CD4-positive, alpha-beta memory T cell (primary cell): Measurements from ENCODE around the gene SFXN5. TPM values are rescaled to one million over a fixed set of nuclear protein-coding genes. Genes with fewer than 3 reads are reported as not detected.
"Not testable (repeated sequence)": the region's sequence is repeated elsewhere in the genome, so short reads cannot be mapped to it uniquely, and the experiment has no call there.

Experiments used
- CTCF ChIA-PET: fragments of 350-600 bp; sonication (Branson Sonifier 250); formaldehyde crosslinking; loops from one replicate; lab custom pipeline; 2021; ENCODE audit warnings: inconsistent platforms; ENCODE audit not compliant: partially characterized antibody; lab: Charles Lee
- POLR2A ChIA-PET: fragments of 350-600 bp; sonication (Branson Sonifier 250); formaldehyde crosslinking; loops from one replicate; lab custom pipeline; 2021; ENCODE audit not compliant: partially characterized antibody; lab: Charles Lee
- DNase-seq, 5 donors: peaks; one replicate each; pipeline versions ENCODE4 v3.0.0 to v3.0.0-alpha.2; 2020 to 2022; ENCODE audit warnings: mixed read lengths in 1 of 5
- H3K27ac ChIP-seq: one replicate; pipeline ENCODE4 v1.7.0; 2013; ENCODE audit warnings: low read depth, low read length
- H3K27me3 ChIP-seq: 2 replicates; pipeline ENCODE4 v1.7.0; 2013; ENCODE audit warnings: mild to moderate bottlenecking, low read length, moderate library complexity; ENCODE audit not compliant: insufficient read depth
- H3K36me3 ChIP-seq: 2 replicates; pipeline ENCODE4 v1.7.0; 2013; ENCODE audit warnings: mild to moderate bottlenecking, low read length, moderate library complexity; ENCODE audit not compliant: insufficient read depth
- H3K4me1 ChIP-seq: 2 replicates; pipeline ENCODE4 v1.7.0; 2013; ENCODE audit warnings: mild to moderate bottlenecking, low read length, moderate library complexity; ENCODE audit not compliant: insufficient read depth
- H3K4me3 ChIP-seq, 2 donors: one replicate each; pipeline ENCODE4 v1.7.0; 2013; ENCODE audit warnings: low read length in 2 of 2, mild to moderate bottlenecking in 1 of 2
- H3K9me3 ChIP-seq, 2 donors: one replicate each; pipeline ENCODE4 v1.7.0; 2013; ENCODE audit warnings: low read length in 2 of 2, control low read depth in 1 of 2; ENCODE audit not compliant: control insufficient read depth in 1 of 2
- H3K27ac Mint-ChIP-seq, 7 donors: one replicate each; pipeline ENCODE4 v1.8.0; 2020 to 2021; ENCODE audit warnings: mixed read lengths in 7 of 7, mild to moderate bottlenecking in 6 of 7, inconsistent platforms in 3 of 7, moderate library complexity in 3 of 7
- H3K27me3 Mint-ChIP-seq, 2 donors: one replicate each; pipeline ENCODE4 v1.8.0; 2020 to 2021; ENCODE audit warnings: mixed read lengths in 2 of 2
- H3K36me3 Mint-ChIP-seq, 2 donors: one replicate each; pipeline ENCODE4 v1.8.0; 2020 to 2021; ENCODE audit warnings: mixed read lengths in 2 of 2, inconsistent platforms in 1 of 2, mild to moderate bottlenecking in 1 of 2
- H3K4me1 Mint-ChIP-seq, 4 donors: one replicate each; pipeline ENCODE4 v1.8.0; 2020 to 2021; ENCODE audit warnings: mixed read lengths in 4 of 4, mild to moderate bottlenecking in 1 of 4
- H3K4me3 Mint-ChIP-seq, 8 donors: one replicate each; pipeline ENCODE4 v1.8.0; 2020 to 2021; ENCODE audit warnings: mixed read lengths in 8 of 8, mild to moderate bottlenecking in 7 of 8, moderate library complexity in 6 of 8, inconsistent platforms in 3 of 8
- H3K9me3 Mint-ChIP-seq, 8 donors: one replicate each; pipeline ENCODE4 v1.8.0; 2020 to 2021; ENCODE audit warnings: mixed read lengths in 8 of 8, mild to moderate bottlenecking in 5 of 8, inconsistent platforms in 3 of 8, moderate library complexity in 1 of 8
- intact Hi-C: fragments of 100-400 bp; cut with micrococcal nuclease; formaldehyde crosslinking; loops from one replicate; pipeline ENCODE4 v1.15.1; 2023
- polyA plus RNA-seq, 2 donors: library from polyadenylated mRNA; unstranded; fragments of 300-500 nt; fragmentation: Illumina TruSeq; gene quantifications; one replicate each; pipeline ENCODE4 v1.2.3, GENCODE V29; 2021
- total RNA-seq, 2 experiments: library from RNA; stranded (reverse); gene quantifications; one replicate each; pipeline ENCODE4 v1.2.3, GENCODE V29; 2021

Gene SFXN5
- total and polyA plus RNA-seq, 4 experiments from 2014 or later, result 0.95 to 10.0 (median 4.1) TPM

- H3K36me3 Mint-ChIP-seq, result no peaks in the 10 kb centered on the region
- peaks cover 12 to 42% (median 25%) of the 10 kb centered on the region in 4 donors for H3K4me1 Mint-ChIP-seq
- Histone ChIP-seq H3K27me3 (no peaks in the 10 kb centered on the region), H3K36me3 (no peaks in the 10 kb centered on the region), H3K9me3 (no peaks in the 10 kb centered on the region), H3K4me1 (peaks cover 14% of the 10 kb centered on the region), H3K27ac (no peak overlapping the region), H3K4me3 (no peak overlapping the region)
- H3K9me3 Mint-ChIP-seq, result no peaks in the 10 kb centered on the region
- no peaks in the 10 kb centered on the region for H3K27me3 Mint-ChIP-seq
- H3K4me3 Mint-ChIP-seq, result peak overlapping the region in 2 of 8 donors; percentile 24 to 52
- intact Hi-C loops, result no loop called here
- DNase-seq, result no peak
- no peak overlapping the region for H3K27ac Mint-ChIP-seq
- CTCF ChIA-PET, result no interaction called here
- POLR2A ChIA-PET, result no interaction called here
These were observed 28.0 kb upstream of the SFXN5 start for GRCh38 chr2:73099486-73099885.

GRCh38 chr2:73095910-73096309 lies 24.4 kb upstream of the SFXN5 start:
- DNase-seq, result no peak
- CTCF ChIA-PET, result interaction anchor here (1.2 to 2.2 kb wide), 4 partner anchors 10 to 81 kb away, joined by 3 to 8 read pairs (median 8); no protein-coding TSS in a partner anchor
- no peak overlapping the region for H3K4me3 ChIP-seq
- Mint-ChIP-seq H3K4me1 (peaks cover 2 to 22% (median 14%) of the 10 kb centered on the region in 4 donors), H3K36me3 (no peaks in the 10 kb centered on the region), H3K9me3 (no peaks in the 10 kb centered on the region), H3K4me3 (no peak overlapping the region), H3K27me3 (no peaks in the 10 kb centered on the region), H3K27ac (no peak overlapping the region)
- no peaks in the 10 kb centered on the region for H3K9me3 ChIP-seq
- H3K27ac ChIP-seq, result no peak overlapping the region
- intact Hi-C loops, result no loop called here
- H3K27me3 ChIP-seq, result no peaks in the 10 kb centered on the region
- H3K36me3 ChIP-seq, result no peaks in the 10 kb centered on the region
- POLR2A ChIA-PET, result no interaction called here
- H3K4me1 ChIP-seq, result no peaks in the 10 kb centered on the region

GRCh38 chr2:73093601-73094218 lies 22.2 kb upstream of the SFXN5 start:
- H3K9me3 ChIP-seq, intact Hi-C loops, H3K36me3 ChIP-seq, H3K4me3 Mint-ChIP-seq, H3K9me3 Mint-ChIP-seq, DNase-seq, POLR2A ChIA-PET, H3K27me3 ChIP-seq, H3K4me3 ChIP-seq, H3K27ac ChIP-seq, H3K4me1 ChIP-seq, H3K27me3 Mint-ChIP-seq, H3K36me3 Mint-ChIP-seq: not testable (repeated sequence)
- CTCF ChIA-PET, result interaction anchor here (1.2 to 1.7 kb wide), 2 partner anchors 9 to 84 kb away, joined by 3 to 4 read pairs; no protein-coding TSS in a partner anchor
- H3K27ac Mint-ChIP-seq, result peak overlapping the region in 2 of 7 donors; percentile 18 to 68
- H3K4me1 Mint-ChIP-seq, result peaks cover 1 to 25% (median 15%) of the 10 kb centered on the region in 4 donors

DNA sequence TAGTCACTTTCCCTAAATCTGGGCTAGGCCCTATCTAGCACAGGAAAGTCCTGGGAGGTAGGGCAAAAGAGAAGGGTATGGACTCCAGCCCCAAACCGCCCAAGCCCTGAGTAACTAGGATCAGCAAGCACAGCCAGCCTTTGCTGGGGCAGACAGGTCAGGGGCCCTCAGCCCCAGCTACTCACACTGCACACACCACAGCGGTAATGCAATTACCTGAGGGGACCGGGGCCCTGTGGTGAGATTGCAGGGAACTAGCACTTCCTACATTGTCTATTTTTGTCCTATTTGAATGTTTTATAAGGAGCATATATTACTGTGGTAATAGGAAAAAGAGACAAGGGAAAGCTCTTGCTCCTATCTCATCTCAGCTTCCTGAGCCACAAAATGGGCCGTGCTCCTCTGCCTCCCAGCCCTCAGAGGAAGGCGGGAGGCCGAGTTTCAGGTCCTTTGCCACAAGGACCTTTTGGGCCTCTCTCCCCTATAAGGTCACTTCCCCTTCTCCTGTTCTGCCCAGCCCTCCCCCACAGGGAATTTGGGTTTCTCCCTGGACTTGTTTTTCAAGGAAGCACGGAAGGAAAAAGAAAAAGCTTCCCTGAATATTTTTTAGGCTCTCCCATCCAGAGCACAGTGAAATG lies 20.8 kb upstream of the SFXN5 start:
- no peaks in the 10 kb centered on the region for H3K36me3 ChIP-seq
- H3K27me3 Mint-ChIP-seq, result no peaks in the 10 kb centered on the region
- intact Hi-C loops, result no loop called here
- no peak overlapping the region for H3K4me3 ChIP-seq
- H3K27ac ChIP-seq, result no peak overlapping the region
- H3K4me1 Mint-ChIP-seq, result peaks cover 0 to 22% (median 10%) of the 10 kb centered on the region in 4 donors
- POLR2A ChIA-PET, result no interaction called here
- no peaks in the 10 kb centered on the region for H3K9me3 Mint-ChIP-seq
- H3K27ac Mint-ChIP-seq, result peak overlapping the region in 2 of 7 donors; percentile 20 to 27
- H3K27me3 ChIP-seq, result no peaks in the 10 kb centered on the region
- no peak for DNase-seq
- no peak overlapping the region for H3K4me3 Mint-ChIP-seq
- no peaks in the 10 kb centered on the region for H3K9me3 ChIP-seq
- peaks cover 0 to 3% of the 10 kb centered on the region in 2 donors for H3K36me3 Mint-ChIP-seq
- no peaks in the 10 kb centered on the region for H3K4me1 ChIP-seq
- CTCF ChIA-PET, result interaction anchor here (1.2 to 8.1 kb wide), 2 partner anchors 85 kb away, joined by 4 to 143 read pairs; no protein-coding TSS in a partner anchor

GRCh38 chr2:73091696-73092095 lies 20.2 kb upstream of the SFXN5 start:
- Mint-ChIP-seq H3K27ac (peak overlapping the region in 1 of 7 donors; percentile 27), H3K36me3 (peaks cover 0 to 6% of the 10 kb centered on the region in 2 donors), H3K4me1 (peaks cover 0 to 18% (median 8%) of the 10 kb centered on the region in 4 donors), H3K27me3 (no peaks in the 10 kb centered on the region), H3K9me3 (no peaks in the 10 kb centered on the region), H3K4me3 (no peak overlapping the region)
- Histone ChIP-seq H3K4me1 (no peaks in the 10 kb centered on the region), H3K36me3 (no peaks in the 10 kb centered on the region), H3K27ac (no peak overlapping the region), H3K4me3 (no peak overlapping the region), H3K27me3 (no peaks in the 10 kb centered on the region), H3K9me3 (no peaks in the 10 kb centered on the region)
- DNase-seq, result no peak
- POLR2A ChIA-PET, result no interaction called here
- CTCF ChIA-PET, result interaction anchor here (8.1 kb wide), 1 partner anchor 85 kb away, joined by 143 read pairs; no protein-coding TSS in a partner anchor
- intact Hi-C loops, result no loop called here

GRCh38 chr2:73091164-73091563 lies 19.7 kb upstream of the SFXN5 start:
- peaks cover 0 to 15% (median 4%) of the 10 kb centered on the region in 4 donors for H3K4me1 Mint-ChIP-seq
- H3K27me3 Mint-ChIP-seq, result no peaks in the 10 kb centered on the region
- ChIA-PET CTCF (interaction anchor here (8.1 kb wide), 1 partner anchor 86 kb away, joined by 143 read pairs; no protein-coding TSS in a partner anchor), POLR2A (no interaction called here)
- Histone ChIP-seq H3K36me3 (no peaks in the 10 kb centered on the region), H3K27me3 (no peaks in the 10 kb centered on the region), H3K9me3 (no peaks in the 10 kb centered on the region), H3K4me3 (no peak overlapping the region), H3K27ac (no peak overlapping the region), H3K4me1 (no peaks in the 10 kb centered on the region)
- no peaks in the 10 kb centered on the region for H3K9me3 Mint-ChIP-seq
- H3K4me3 Mint-ChIP-seq, result no peak overlapping the region
- no peak for DNase-seq
- peaks cover 0 to 6% of the 10 kb centered on the region in 2 donors for H3K36me3 Mint-ChIP-seq
- no peak overlapping the region for H3K27ac Mint-ChIP-seq
- intact Hi-C loops, result no loop called here

- H3K27me3 Mint-ChIP-seq, result no peaks in the 10 kb centered on the region
- H3K27me3 ChIP-seq, result no peaks in the 10 kb centered on the region
- H3K4me3 Mint-ChIP-seq, result no peak overlapping the region
- H3K4me3 ChIP-seq, result no peak overlapping the region
- intact Hi-C loops, result loop anchor here (5.0 kb wide), 1 partner anchor 97 kb away; no protein-coding TSS in a partner anchor
- H3K36me3 Mint-ChIP-seq, result peaks cover 0 to 6% of the 10 kb centered on the region in 2 donors
- H3K9me3 Mint-ChIP-seq, result no peaks in the 10 kb centered on the region
- POLR2A ChIA-PET, result no interaction called here
- H3K9me3 ChIP-seq, result no peaks in the 10 kb centered on the region
- CTCF ChIA-PET, result interaction anchor here (1.0 to 8.1 kb wide), 3 partner anchors 10 to 88 kb away, joined by 3 to 143 read pairs (median 7); no protein-coding TSS in a partner anchor
- no peaks in the 10 kb centered on the region for H3K4me1 ChIP-seq
- peak overlapping the region in 3 of 7 donors; percentile 50 to 61 (median 55) for H3K27ac Mint-ChIP-seq
- H3K27ac ChIP-seq, result no peak overlapping the region
- no peaks in the 10 kb centered on the region for H3K36me3 ChIP-seq
- H3K4me1 Mint-ChIP-seq, result peaks cover 1 to 15% (median 8%) of the 10 kb centered on the region in 4 donors
- DNase-seq, result no peak
These were observed 17.9 kb upstream of the SFXN5 start for GRCh38 chr2:73089270-73090030.
